ENCODE results near the gene KLHL35.

The KLHL35 gene

GRCh38 chr11:75440960-75441803 lies 8.2 kb upstream of the KLHL35 start:
- DNase-seq (ENCODE audit: low spot score) = no peak

GRCh38 chr11:75439495-75440120 lies 6.6 kb upstream of the KLHL35 start:
- DNase-seq (ENCODE audit: low spot score) = no peak

- no peak for DNase-seq (ENCODE audit: low spot score)
These were observed 6.0 kb upstream of the KLHL35 start for GRCh38 chr11:75439026-75439425.

- DNase-seq (ENCODE audit: low spot score) = no peak
These were observed 5.1 kb upstream of the KLHL35 start for GRCh38 chr11:75437966-75438659.

- no peak for DNase-seq (ENCODE audit: low spot score)
These were observed 3.8 kb upstream of the KLHL35 start for GRCh38 chr11:75436806-75437205.

GRCh38 chr11:75435571-75435925 lies 2.5 kb upstream of the KLHL35 start:
- DNase-seq (ENCODE audit: low spot score) = no peak

GRCh38 chr11:75434886-75435570 lies 2.0 kb upstream of the KLHL35 start:
- DNase-seq (ENCODE audit: low spot score) = no peak

GRCh38 chr11:75434051-75434450 lies 1.0 kb upstream of the KLHL35 start:
- no peak for DNase-seq (ENCODE audit: low spot score)

- DNase-seq (ENCODE audit: low spot score) = no peak
These were observed 440 bp upstream of the KLHL35 start for GRCh38 chr11:75433443-75433842.

GRCh38 chr11:75431533-75432525 lies 1.2 kb downstream of the KLHL35 start:
- DNase-seq (ENCODE audit: low spot score) = no peak

GRCh38 chr11:75430714-75431532 lies 2.1 kb downstream of the KLHL35 start:
- no peak for DNase-seq (ENCODE audit: low spot score)

GRCh38 chr11:75429902-75430713 lies 2.9 kb downstream of the KLHL35 start:
- peak; percentile 78 for DNase-seq (ENCODE audit: low spot score)

- no peak for DNase-seq (ENCODE audit: low spot score)
These were observed 3.4 kb downstream of the KLHL35 start for GRCh38 chr11:75429641-75429901.

GRCh38 chr11:75428989-75429640 lies 3.9 kb downstream of the KLHL35 start:
- DNase-seq (ENCODE audit: low spot score) = no peak

GRCh38 chr11:75428281-75428724 lies 4.7 kb downstream of the KLHL35 start:
- peak; percentile 96 for DNase-seq (ENCODE audit: low spot score)

- DNase-seq (ENCODE audit: low spot score) = no peak
These were observed 5.8 kb downstream of the KLHL35 start for GRCh38 chr11:75427181-75427580.

- no peak for DNase-seq (ENCODE audit: low spot score)
These were observed 6.3 kb downstream of the KLHL35 start for GRCh38 chr11:75426720-75427086.

GRCh38 chr11:75425422-75425821 lies 7.6 kb downstream of the KLHL35 start:
- DNase-seq (ENCODE audit: low spot score) = no peak

- no peak for DNase-seq (ENCODE audit: low spot score)
These were observed 8.6 kb downstream of the KLHL35 start for GRCh38 chr11:75424396-75424795.
